Stimulated activated CD4-positive, alpha-beta T cell treated with anti-CD3 and anti-CD28 coated beads, TNF-alpha, amount 100 ng/mL, for 24 hours (primary cell): ENCODE measurements around the gene LHX2.
"Not testable (repeated sequence)": the region's sequence is repeated elsewhere in the genome, so short reads cannot be mapped to it uniquely, and the experiment has no call there.

Source experiments
- DNase-seq, 3 experiments: peaks; one replicate each; pipeline ENCODE4 v3.0.0-alpha.2; 2020; ENCODE audit warnings: low read depth in 3 of 3

The LHX2 gene

GRCh38 chr9:124011460-124012301 is at the start of gene LHX2:
TSS of gene LHX2 (plus strand) at chr9:124011768. CDS start at chr9:124012349, 581 bp downstream.
- peak in 2 of 3 experiments; percentile 13 to 68 for DNase-seq

GRCh38 chr9:123964761-123965160 is 46.8 kb upstream of the LHX2 start:
- no peak for DNase-seq

- no peak for DNase-seq
These were observed 45.5 kb upstream of the LHX2 start for GRCh38 chr9:123965801-123966686.

GRCh38 chr9:123967323-123967722 is 44.2 kb upstream of the LHX2 start:
- no peak for DNase-seq

GRCh38 chr9:123972618-123973017 is 39.0 kb upstream of the LHX2 start:
- no peak for DNase-seq

- no peak for DNase-seq
These were observed 37.9 kb upstream of the LHX2 start for GRCh38 chr9:123973590-123974223.

- DNase-seq: no peak
These were observed 37.1 kb upstream of the LHX2 start for GRCh38 chr9:123974471-123974870.

GRCh38 chr9:123975871-123976270 is 35.7 kb upstream of the LHX2 start:
- no peak for DNase-seq

- not testable (repeated sequence) for DNase-seq
These were observed 35.0 kb upstream of the LHX2 start for GRCh38 chr9:123976579-123976978.

- no peak for DNase-seq
These were observed 32.6 kb upstream of the LHX2 start for GRCh38 chr9:123978981-123979380.

- DNase-seq: no peak
These were observed 29.0 kb upstream of the LHX2 start for GRCh38 chr9:123982535-123982934.

GRCh38 chr9:123983047-123983446 is 28.5 kb upstream of the LHX2 start:
- no peak for DNase-seq

GRCh38 chr9:123984802-123985201 is 26.8 kb upstream of the LHX2 start:
- DNase-seq: no peak

- no peak for DNase-seq
These were observed 25.7 kb upstream of the LHX2 start for GRCh38 chr9:123985869-123986268.

- DNase-seq: no peak
These were observed 21.1 kb upstream of the LHX2 start for GRCh38 chr9:123990427-123990826.

GRCh38 chr9:123992679-123993078 is 18.9 kb upstream of the LHX2 start:
- not testable (repeated sequence) for DNase-seq

GRCh38 chr9:123996731-123997421 is 14.7 kb upstream of the LHX2 start:
- peak; percentile 23 to 61 (median 29) for DNase-seq

GRCh38 chr9:123997665-123998277 is 13.8 kb upstream of the LHX2 start:
- DNase-seq: no peak

- DNase-seq: no peak
These were observed 13.2 kb upstream of the LHX2 start for GRCh38 chr9:123998278-123998925.

- no peak for DNase-seq
These were observed 12.5 kb upstream of the LHX2 start for GRCh38 chr9:123998970-123999621.
